ENCODE results near the gene ATG9A.

- no peak for TF ChIP-seq CTCF (IDR thresholded peaks at IDR 0.05; ENCODE audit: low read length)
- TF ChIP-seq EZH2 (optimal IDR thresholded peaks at IDR 0.05; ENCODE audit: low read depth, low read length): no peak
- TF ChIP-seq EZH2phosphoT487 (IDR thresholded peaks at IDR 0.05; ENCODE audit: low read length): no peak
These were observed 16.4 kb downstream of the ATG9A start for GRCh38 chr2:219213026-219213415.

Data from MM.1S (cell line).